Measurements from ENCODE around the gene STRBP. TPM values are rescaled to one million over a fixed set of nuclear protein-coding genes. Genes with fewer than 3 reads are reported as not detected.

Gene STRBP
- total and polyA plus RNA-seq, 2 of the 8 experiments (the other 6 are each of a cell fraction or from before 2014, with no cell fraction given): 29.7 to 105 TPM

GRCh38 chr9:123231421-123231820 lies 37.0 kb downstream of the STRBP start:
- CTCF ChIA-PET (ENCODE audit: partially characterized antibody): interaction anchor here (1.1 to 1.6 kb wide), 2 partner anchors 134 to 140 kb away, joined by 3 to 4 read pairs; no protein-coding TSS in a partner anchor
- H3K23me2 ChIP-seq (ENCODE audit: low read depth, low read length): no peaks in the 10 kb centered on the region; the same call in 1 of the 2 replicates
- DNase-seq (ENCODE audit: low read depth in 1 of 2, low spot score in 2 of 2): no peak
- H4K20me1 ChIP-seq (replicated peaks in 1 of 2; ENCODE audit: control insufficient read depth in 1 of 2, insufficient read depth in 2 of 2, low read length in 2 of 2): peaks cover 0 to 6% of the 10 kb centered on the region in 2 experiments
- no peak overlapping the region for H4K8ac ChIP-seq (ENCODE audit: extremely low read depth, insufficient read depth, low read length)
- WGBS, 2 experiments (ENCODE audit: extremely low coverage in 1 of 2, insufficient coverage in 1 of 2, insufficient read length in 1 of 2, insufficient replicate concordance in 2 of 2, low coverage in 1 of 2, low lambda C conversion rate in 2 of 2, missing lambda C conversion rate in 1 of 2): 83% methylated on average over 1 of the region's 1 CpG; no CpG with 5 or more reads in 1 of the 2 experiments
- H2AK5ac ChIP-seq (ENCODE audit: low read depth, low read length): no peak overlapping the region
- no peaks in the 10 kb centered on the region for H3K9me3 ChIP-seq (ENCODE audit: insufficient read depth in 2 of 2, low read depth in 1 of 2, low read length in 1 of 2)
- no peak overlapping the region for H2AFZ ChIP-seq (ENCODE audit: low read length)
- no peak overlapping the region for H3K23ac ChIP-seq (ENCODE audit: insufficient read length)
- H3K18ac ChIP-seq (ENCODE audit: extremely low read depth, low read length): no peak overlapping the region
- H4K5ac ChIP-seq (ENCODE audit: insufficient read length, low read depth, low read length): no peak overlapping the region
- no peak overlapping the region for H3K4ac ChIP-seq (replicated peaks; ENCODE audit: insufficient read length, low read depth, low read length)
- H3K4me2 ChIP-seq (ENCODE audit: insufficient read depth in 1 of 2, low read depth in 2 of 2, low read length in 2 of 2): no peak overlapping the region
- no peaks in the 10 kb centered on the region; a peak in 2 of 7 replicates for H3K4me1 ChIP-seq (replicated peaks in 1 of 4; ENCODE audit: control insufficient read depth in 3 of 4, insufficient read depth in 4 of 4, low read length in 3 of 4)
- no peaks in the 10 kb centered on the region for H3K27me3 ChIP-seq (replicated peaks in 1 of 4; ENCODE audit: control insufficient read depth in 3 of 4, extremely low read depth in 1 of 4, insufficient read depth in 3 of 4, low read length in 3 of 4)
- H3K36me3 ChIP-seq (ENCODE audit: control insufficient read depth in 2 of 4, insufficient read depth in 4 of 4, low read length in 3 of 4): no peaks in the 10 kb centered on the region
- POLR2A ChIA-PET (ENCODE audit: partially characterized antibody): no interaction called here
- no peak overlapping the region for H4K91ac ChIP-seq (replicated peaks; ENCODE audit: insufficient read length, low read length)
- H3K27ac ChIP-seq (ENCODE audit: low read depth, low read length): no peak overlapping the region
- H2BK15ac ChIP-seq (ENCODE audit: low read length): no peak overlapping the region
- no peak overlapping the region for H2BK5ac ChIP-seq (ENCODE audit: low read depth, low read length)
- H3K4me3 ChIP-seq (ENCODE audit: extremely low read depth in 1 of 4, insufficient read depth in 2 of 4, low read depth in 3 of 4, low read length in 4 of 4): no peak overlapping the region
- H2BK120ac ChIP-seq (replicated peaks; ENCODE audit: low read depth, low read length): no peak overlapping the region
- no peak overlapping the region for H3K56ac ChIP-seq (replicated peaks; ENCODE audit: insufficient read length, low read depth, low read length)
- no peak for FAIRE-seq
- H2BK20ac ChIP-seq (ENCODE audit: low read length): no peak overlapping the region
- H2BK12ac ChIP-seq (ENCODE audit: low read depth, low read length): no peak overlapping the region
- H3K9ac ChIP-seq (replicated peaks in 1 of 4; ENCODE audit: extremely low read depth in 1 of 4, low read depth in 3 of 4, low read length in 3 of 4): no peak overlapping the region
- H3K79me2 ChIP-seq (ENCODE audit: control insufficient read depth in 1 of 2, insufficient read depth in 2 of 2, low read length in 2 of 2): peaks cover 0 to 76% of the 10 kb centered on the region in 2 experiments; a peak in 2 of 4 replicates
- H3K79me1 ChIP-seq (ENCODE audit: low read depth, low read length): no peaks in the 10 kb centered on the region
- no peak overlapping the region for H3K14ac ChIP-seq (ENCODE audit: insufficient read length)
- TF ChIP-seq POU5F1 (IDR thresholded peaks at IDR 0.05; ENCODE audit: low read depth, low read length) (no peak), SP4 (IDR thresholded peaks at IDR 0.05; ENCODE audit: low read length) (no peak), GTF2F1 (IDR thresholded peaks at IDR 0.05; ENCODE audit: borderline replicate concordance, low read depth, low read length) (no peak), ATF2 (IDR thresholded peaks at IDR 0.05; ENCODE audit: low read length) (no peak), CTBP2 (IDR thresholded peaks at IDR 0.05; ENCODE audit: borderline replicate concordance, insufficient read depth, insufficient read length, low read length) (no peak), E2F6 (IDR thresholded peaks at IDR 0.05) (no peak), USF2 (IDR thresholded peaks at IDR 0.05; ENCODE audit: low read length) (no peak), HDAC6 (IDR thresholded peaks at IDR 0.05; ENCODE audit: low read depth, low read length) (no peak), GABPA (IDR thresholded peaks at IDR 0.05; ENCODE audit: borderline replicate concordance, insufficient read depth, low read length) (no peak), EP300 (IDR thresholded peaks at IDR 0.05; ENCODE audit: borderline replicate concordance in 1 of 2, low read depth in 2 of 2, low read length in 2 of 2) (no peak)

Measured in H1 (cell line).